WTC11 (cell line): ENCODE measurements around the gene PGPEP1. TPM values are rescaled to one million over a fixed set of nuclear protein-coding genes. Genes with fewer than 3 reads are reported as not detected.

Source experiments
- ATAC-seq: fragments of 200-7000 bp; cut with Tn5 transposase; 2 replicates; pipeline ENCODE4 v1.10.0; 2021; ENCODE audit warnings: mild to moderate bottlenecking, moderate library complexity
- CTCF ChIA-PET: fragments of 300-600 bp; sonication (Branson Sonifier 250); formaldehyde crosslinking; loops from one replicate; lab custom pipeline; 2021; ENCODE audit warnings: antibody characterized with exemption; lab: Charles Lee
- POLR2A ChIA-PET: fragments of 350-600 bp; sonication (Branson Sonifier 250); formaldehyde crosslinking; loops from one replicate; lab custom pipeline; 2021; ENCODE audit warnings: antibody characterized with exemption; lab: Charles Lee
- DNase-seq: peaks from one replicate; pipeline ENCODE4 v3.0.0; 2021; ENCODE audit warnings: low spot score
- H3K27ac Mint-ChIP-seq: 2 replicates; pipeline ENCODE4 v1.8.0; 2021; ENCODE audit warnings: mixed read lengths
- H3K27me3 Mint-ChIP-seq: 2 replicates; pipeline ENCODE4 v1.8.0; 2021; ENCODE audit warnings: low read depth, mild to moderate bottlenecking, moderate library complexity, mixed read lengths
- H3K36me3 Mint-ChIP-seq: 2 replicates; pipeline ENCODE4 v1.8.0; 2021; ENCODE audit warnings: mixed read lengths
- H3K4me1 Mint-ChIP-seq: 2 replicates; pipeline ENCODE4 v1.8.0; 2022; ENCODE audit warnings: mixed read lengths
- H3K4me3 Mint-ChIP-seq: 2 replicates; pipeline ENCODE4 v1.8.0; 2021; ENCODE audit warnings: mild to moderate bottlenecking, moderate library complexity, mixed read lengths
- H3K9me3 Mint-ChIP-seq: 2 replicates; pipeline ENCODE4 v1.8.0; 2021; ENCODE audit warnings: mixed read lengths
- ETV6 ChIP-seq: sonication (generic); formaldehyde crosslinking; IDR thresholded peaks from 2 replicates; pipeline ENCODE4 v1.8.1; 2022; ENCODE audit warnings: mild to moderate bottlenecking, missing genetic modification reagents
- FOXK1 ChIP-seq: sonication (generic); formaldehyde crosslinking; IDR thresholded peaks from 2 replicates; pipeline ENCODE4 v1.8.0; 2022; ENCODE audit warnings: mild to moderate bottlenecking, moderate library complexity, missing genetic modification reagents
- KAT7 ChIP-seq: sonication (generic); formaldehyde crosslinking; IDR thresholded peaks from 2 replicates; pipeline ENCODE4 v1.8.1; 2023; ENCODE audit warnings: missing genetic modification reagents, mild to moderate bottlenecking, borderline replicate concordance
- NFE2L1 ChIP-seq: sonication (generic); formaldehyde crosslinking; IDR thresholded peaks from 2 replicates; pipeline ENCODE4 v1.8.1; 2023; ENCODE audit warnings: missing genetic modification reagents
- NR1H2 ChIP-seq: sonication (generic); formaldehyde crosslinking; IDR thresholded peaks from 2 replicates; pipeline ENCODE4 v1.9.0; 2021; ENCODE audit warnings: mild to moderate bottlenecking, moderate library complexity, missing genetic modification reagents
- OVOL2 ChIP-seq: fragments of 250-450 bp; sonication (Bioruptor Pico); IDR thresholded peaks from 2 replicates; pipeline ENCODE4 v1.9.0; 2021; ENCODE audit warnings: mild to moderate bottlenecking, borderline replicate concordance
- SOX15 ChIP-seq: fragments of 250-450 bp; sonication (Bioruptor Pico); IDR thresholded peaks from 2 replicates; pipeline ENCODE4 v1.9.0; 2021; ENCODE audit warnings: mild to moderate bottlenecking
- SP1 ChIP-seq: sonication (generic); formaldehyde crosslinking; conservative IDR thresholded peaks from 2 replicates; pipeline ENCODE4 v1.8.1; 2022; ENCODE audit warnings: missing genetic modification reagents
- TCF7 ChIP-seq: sonication (generic); formaldehyde crosslinking; IDR thresholded peaks from 2 replicates; pipeline ENCODE4 v1.8.0; 2022; ENCODE audit warnings: mild to moderate bottlenecking, low read depth, missing genetic modification reagents, moderate library complexity
- TEAD1 ChIP-seq: sonication (generic); formaldehyde crosslinking; IDR thresholded peaks from 2 replicates; pipeline ENCODE4 v1.8.0; 2022; ENCODE audit warnings: mild to moderate bottlenecking, missing genetic modification reagents
- ZNF121 ChIP-seq: sonication (generic); formaldehyde crosslinking; IDR thresholded peaks from 2 replicates; pipeline ENCODE4 v1.8.0; 2023; ENCODE audit warnings: missing genetic modification reagents
- ZNF317 ChIP-seq: sonication (generic); formaldehyde crosslinking; IDR thresholded peaks from 2 replicates; pipeline ENCODE4 v1.8.1; 2023; ENCODE audit warnings: low read depth, mild to moderate bottlenecking, moderate library complexity, missing genetic modification reagents, borderline replicate concordance
- ZNF423 ChIP-seq: fragments of 250-450 bp; sonication (Bioruptor Pico); IDR thresholded peaks from 2 replicates; pipeline ENCODE4 v2.1.2; 2022; ENCODE audit warnings: mild to moderate bottlenecking, moderate library complexity
- total RNA-seq: library from RNA; stranded (reverse); gene quantifications from 3 replicates; pipeline ENCODE4 v1.2.3, GENCODE V29; 2021
- TF ChIP-seq, protein P1 (sequence below): sonication (generic); formaldehyde crosslinking; IDR thresholded peaks from 2 replicates; pipeline ENCODE4 v1.8.0; 2022; ENCODE audit warnings: mild to moderate bottlenecking, missing genetic modification reagents
- TF ChIP-seq, protein P2 (sequence below): fragments of 250-450 bp; sonication (Bioruptor Pico); IDR thresholded peaks from 2 replicates; pipeline ENCODE4 v2.1.2; 2022; ENCODE audit warnings: mild to moderate bottlenecking, moderate library complexity
- TF ChIP-seq, protein P3 (sequence below): sonication (generic); formaldehyde crosslinking; IDR thresholded peaks from 2 replicates; pipeline ENCODE4 v1.8.0; 2022; ENCODE audit warnings: mild to moderate bottlenecking, missing genetic modification reagents
- TF ChIP-seq, protein P4 (sequence below): sonication (generic); formaldehyde crosslinking; IDR thresholded peaks from 2 replicates; pipeline ENCODE4 v1.8.1; 2023; ENCODE audit warnings: mild to moderate bottlenecking, missing genetic modification reagents
- TF ChIP-seq, protein P5 (sequence below): sonication (generic); formaldehyde crosslinking; IDR thresholded peaks from 2 replicates; pipeline ENCODE4 v1.8.1; 2023; ENCODE audit warnings: mild to moderate bottlenecking, missing genetic modification reagents
- TF ChIP-seq, protein P6 (sequence below): sonication (generic); formaldehyde crosslinking; IDR thresholded peaks from 2 replicates; pipeline ENCODE4 v1.8.1; 2022; ENCODE audit warnings: low read depth, missing genetic modification reagents, borderline replicate concordance
- TF ChIP-seq, protein P7 (sequence below): sonication (generic); formaldehyde crosslinking; IDR thresholded peaks from 2 replicates; pipeline ENCODE4 v1.8.1; 2023; ENCODE audit warnings: mild to moderate bottlenecking, missing genetic modification reagents, moderate library complexity
- TF ChIP-seq, protein P8 (sequence below): sonication (generic); formaldehyde crosslinking; IDR thresholded peaks from 2 replicates; pipeline ENCODE4 v1.8.0; 2022; ENCODE audit warnings: missing genetic modification reagents
- TF ChIP-seq, protein P9 (sequence below): sonication (generic); formaldehyde crosslinking; conservative IDR thresholded peaks from 2 replicates; pipeline ENCODE4 v1.8.1; 2022; ENCODE audit warnings: mild to moderate bottlenecking, missing genetic modification reagents

Gene PGPEP1
- total RNA-seq, 1 experiment from 2014 or later = 68.1 TPM

DNA sequence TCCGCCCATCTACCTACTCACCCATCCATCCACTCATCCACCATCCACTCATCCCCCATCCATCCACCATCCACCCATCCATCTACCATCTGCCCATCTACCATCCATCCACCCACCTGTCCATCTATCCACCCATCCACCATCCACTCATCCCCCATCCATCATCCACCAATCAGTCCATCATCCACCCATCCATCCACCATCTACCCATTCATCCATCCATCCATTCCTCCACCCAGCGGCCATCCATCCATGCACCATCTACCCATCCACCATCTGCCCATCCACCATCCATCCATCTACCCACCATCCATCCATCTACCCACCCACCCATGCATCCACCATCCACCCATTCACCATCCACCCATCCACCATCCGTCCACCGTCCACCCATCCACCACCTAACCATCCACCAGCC lies 45.4 kb upstream of the PGPEP1 start (continued):
- TF ChIP-seq, protein P1, sequence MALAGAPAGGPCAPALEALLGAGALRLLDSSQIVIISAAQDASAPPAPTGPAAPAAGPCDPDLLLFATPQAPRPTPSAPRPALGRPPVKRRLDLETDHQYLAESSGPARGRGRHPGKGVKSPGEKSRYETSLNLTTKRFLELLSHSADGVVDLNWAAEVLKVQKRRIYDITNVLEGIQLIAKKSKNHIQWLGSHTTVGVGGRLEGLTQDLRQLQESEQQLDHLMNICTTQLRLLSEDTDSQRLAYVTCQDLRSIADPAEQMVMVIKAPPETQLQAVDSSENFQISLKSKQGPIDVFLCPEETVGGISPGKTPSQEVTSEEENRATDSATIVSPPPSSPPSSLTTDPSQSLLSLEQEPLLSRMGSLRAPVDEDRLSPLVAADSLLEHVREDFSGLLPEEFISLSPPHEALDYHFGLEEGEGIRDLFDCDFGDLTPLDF (CRISPR knock-in tag) = no peak
- no peak for TF ChIP-seq TCF7
- no peak for TF ChIP-seq SP1 (CRISPR knock-in tag)
- TF ChIP-seq FOXK1 (CRISPR knock-in tag) = no peak

DNA sequence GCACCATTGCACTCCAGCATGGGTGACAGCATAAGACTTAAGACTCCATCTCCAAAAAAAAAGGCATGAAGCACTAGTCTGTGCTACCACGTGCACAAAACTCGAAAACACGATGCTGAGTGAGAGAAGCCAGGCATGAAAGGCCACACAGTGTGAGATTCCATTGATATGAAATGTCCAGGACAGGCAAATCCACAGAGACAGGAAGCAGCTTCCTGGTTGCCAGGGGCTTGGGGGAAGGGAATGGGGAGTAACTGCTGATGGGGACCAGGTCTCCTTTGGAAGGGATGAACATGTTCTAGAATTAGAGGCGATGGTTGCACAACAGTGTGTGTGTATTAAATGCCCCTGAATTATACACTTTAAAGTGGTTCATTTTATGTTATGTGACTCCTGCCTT lies 43.1 kb upstream of the PGPEP1 start:
- DNase-seq = no peak
- Mint-ChIP-seq H3K27me3 (no peaks in the 10 kb centered on the region; the same call in 1 of the 2 replicates), H3K27ac (peak overlapping the region; percentile 64; the same call in 1 of the 2 replicates), H3K36me3 (no peaks in the 10 kb centered on the region), H3K4me1 (peaks cover 21% of the 10 kb centered on the region), H3K9me3 (no peaks in the 10 kb centered on the region), H3K4me3 (no peak overlapping the region)
- ATAC-seq = no peak
- ChIA-PET CTCF (interaction anchor here (0.8 to 2.2 kb wide), 6 partner anchors 17 to 113 kb away, joined by 3 to 13 read pairs (median 4); no protein-coding TSS in a partner anchor), POLR2A (no interaction called here)
- no peak for TF ChIP-seq ZNF121 (CRISPR knock-in tag)
- TF ChIP-seq, protein P2, sequence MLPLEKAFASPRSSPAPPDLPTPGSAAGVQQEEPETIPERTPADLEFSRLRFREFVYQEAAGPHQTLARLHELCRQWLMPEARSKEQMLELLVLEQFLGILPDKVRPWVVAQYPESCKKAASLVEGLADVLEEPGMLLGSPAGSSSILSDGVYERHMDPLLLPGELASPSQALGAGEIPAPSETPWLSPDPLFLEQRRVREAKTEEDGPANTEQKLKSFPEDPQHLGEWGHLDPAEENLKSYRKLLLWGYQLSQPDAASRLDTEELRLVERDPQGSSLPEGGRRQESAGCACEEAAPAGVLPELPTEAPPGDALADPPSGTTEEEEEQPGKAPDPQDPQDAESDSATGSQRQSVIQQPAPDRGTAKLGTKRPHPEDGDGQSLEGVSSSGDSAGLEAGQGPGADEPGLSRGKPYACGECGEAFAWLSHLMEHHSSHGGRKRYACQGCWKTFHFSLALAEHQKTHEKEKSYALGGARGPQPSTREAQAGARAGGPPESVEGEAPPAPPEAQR (CRISPR knock-in tag) = no peak
- no peak for TF ChIP-seq ZNF317 (CRISPR knock-in tag)
- TF ChIP-seq, protein P3, sequence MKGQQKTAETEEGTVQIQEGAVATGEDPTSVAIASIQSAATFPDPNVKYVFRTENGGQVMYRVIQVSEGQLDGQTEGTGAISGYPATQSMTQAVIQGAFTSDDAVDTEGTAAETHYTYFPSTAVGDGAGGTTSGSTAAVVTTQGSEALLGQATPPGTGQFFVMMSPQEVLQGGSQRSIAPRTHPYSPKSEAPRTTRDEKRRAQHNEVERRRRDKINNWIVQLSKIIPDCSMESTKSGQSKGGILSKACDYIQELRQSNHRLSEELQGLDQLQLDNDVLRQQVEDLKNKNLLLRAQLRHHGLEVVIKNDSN (CRISPR knock-in tag) = no peak
- TF ChIP-seq, protein P4, sequence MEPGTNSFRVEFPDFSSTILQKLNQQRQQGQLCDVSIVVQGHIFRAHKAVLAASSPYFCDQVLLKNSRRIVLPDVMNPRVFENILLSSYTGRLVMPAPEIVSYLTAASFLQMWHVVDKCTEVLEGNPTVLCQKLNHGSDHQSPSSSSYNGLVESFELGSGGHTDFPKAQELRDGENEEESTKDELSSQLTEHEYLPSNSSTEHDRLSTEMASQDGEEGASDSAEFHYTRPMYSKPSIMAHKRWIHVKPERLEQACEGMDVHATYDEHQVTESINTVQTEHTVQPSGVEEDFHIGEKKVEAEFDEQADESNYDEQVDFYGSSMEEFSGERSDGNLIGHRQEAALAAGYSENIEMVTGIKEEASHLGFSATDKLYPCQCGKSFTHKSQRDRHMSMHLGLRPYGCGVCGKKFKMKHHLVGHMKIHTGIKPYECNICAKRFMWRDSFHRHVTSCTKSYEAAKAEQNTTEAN = no peak
- TF ChIP-seq, protein P5, sequence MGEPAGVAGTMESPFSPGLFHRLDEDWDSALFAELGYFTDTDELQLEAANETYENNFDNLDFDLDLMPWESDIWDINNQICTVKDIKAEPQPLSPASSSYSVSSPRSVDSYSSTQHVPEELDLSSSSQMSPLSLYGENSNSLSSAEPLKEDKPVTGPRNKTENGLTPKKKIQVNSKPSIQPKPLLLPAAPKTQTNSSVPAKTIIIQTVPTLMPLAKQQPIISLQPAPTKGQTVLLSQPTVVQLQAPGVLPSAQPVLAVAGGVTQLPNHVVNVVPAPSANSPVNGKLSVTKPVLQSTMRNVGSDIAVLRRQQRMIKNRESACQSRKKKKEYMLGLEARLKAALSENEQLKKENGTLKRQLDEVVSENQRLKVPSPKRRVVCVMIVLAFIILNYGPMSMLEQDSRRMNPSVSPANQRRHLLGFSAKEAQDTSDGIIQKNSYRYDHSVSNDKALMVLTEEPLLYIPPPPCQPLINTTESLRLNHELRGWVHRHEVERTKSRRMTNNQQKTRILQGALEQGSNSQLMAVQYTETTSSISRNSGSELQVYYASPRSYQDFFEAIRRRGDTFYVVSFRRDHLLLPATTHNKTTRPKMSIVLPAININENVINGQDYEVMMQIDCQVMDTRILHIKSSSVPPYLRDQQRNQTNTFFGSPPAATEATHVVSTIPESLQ (CRISPR knock-in tag) = no peak
- TF ChIP-seq, protein P6, sequence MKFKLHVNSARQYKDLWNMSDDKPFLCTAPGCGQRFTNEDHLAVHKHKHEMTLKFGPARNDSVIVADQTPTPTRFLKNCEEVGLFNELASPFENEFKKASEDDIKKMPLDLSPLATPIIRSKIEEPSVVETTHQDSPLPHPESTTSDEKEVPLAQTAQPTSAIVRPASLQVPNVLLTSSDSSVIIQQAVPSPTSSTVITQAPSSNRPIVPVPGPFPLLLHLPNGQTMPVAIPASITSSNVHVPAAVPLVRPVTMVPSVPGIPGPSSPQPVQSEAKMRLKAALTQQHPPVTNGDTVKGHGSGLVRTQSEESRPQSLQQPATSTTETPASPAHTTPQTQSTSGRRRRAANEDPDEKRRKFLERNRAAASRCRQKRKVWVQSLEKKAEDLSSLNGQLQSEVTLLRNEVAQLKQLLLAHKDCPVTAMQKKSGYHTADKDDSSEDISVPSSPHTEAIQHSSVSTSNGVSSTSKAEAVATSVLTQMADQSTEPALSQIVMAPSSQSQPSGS (CRISPR knock-in tag) = no peak
- no peak for TF ChIP-seq ETV6 (CRISPR knock-in tag)
- TF ChIP-seq NR1H2 (CRISPR knock-in tag) = no peak
- TF ChIP-seq, protein P7, sequence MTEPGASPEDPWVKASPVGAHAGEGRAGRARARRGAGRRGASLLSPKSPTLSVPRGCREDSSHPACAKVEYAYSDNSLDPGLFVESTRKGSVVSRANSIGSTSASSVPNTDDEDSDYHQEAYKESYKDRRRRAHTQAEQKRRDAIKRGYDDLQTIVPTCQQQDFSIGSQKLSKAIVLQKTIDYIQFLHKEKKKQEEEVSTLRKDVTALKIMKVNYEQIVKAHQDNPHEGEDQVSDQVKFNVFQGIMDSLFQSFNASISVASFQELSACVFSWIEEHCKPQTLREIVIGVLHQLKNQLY (CRISPR knock-in tag) = no peak
- no peak for TF ChIP-seq KAT7 (CRISPR knock-in tag)
- TF ChIP-seq SOX15 (CRISPR knock-in tag) = no peak
- TF ChIP-seq, protein P8, sequence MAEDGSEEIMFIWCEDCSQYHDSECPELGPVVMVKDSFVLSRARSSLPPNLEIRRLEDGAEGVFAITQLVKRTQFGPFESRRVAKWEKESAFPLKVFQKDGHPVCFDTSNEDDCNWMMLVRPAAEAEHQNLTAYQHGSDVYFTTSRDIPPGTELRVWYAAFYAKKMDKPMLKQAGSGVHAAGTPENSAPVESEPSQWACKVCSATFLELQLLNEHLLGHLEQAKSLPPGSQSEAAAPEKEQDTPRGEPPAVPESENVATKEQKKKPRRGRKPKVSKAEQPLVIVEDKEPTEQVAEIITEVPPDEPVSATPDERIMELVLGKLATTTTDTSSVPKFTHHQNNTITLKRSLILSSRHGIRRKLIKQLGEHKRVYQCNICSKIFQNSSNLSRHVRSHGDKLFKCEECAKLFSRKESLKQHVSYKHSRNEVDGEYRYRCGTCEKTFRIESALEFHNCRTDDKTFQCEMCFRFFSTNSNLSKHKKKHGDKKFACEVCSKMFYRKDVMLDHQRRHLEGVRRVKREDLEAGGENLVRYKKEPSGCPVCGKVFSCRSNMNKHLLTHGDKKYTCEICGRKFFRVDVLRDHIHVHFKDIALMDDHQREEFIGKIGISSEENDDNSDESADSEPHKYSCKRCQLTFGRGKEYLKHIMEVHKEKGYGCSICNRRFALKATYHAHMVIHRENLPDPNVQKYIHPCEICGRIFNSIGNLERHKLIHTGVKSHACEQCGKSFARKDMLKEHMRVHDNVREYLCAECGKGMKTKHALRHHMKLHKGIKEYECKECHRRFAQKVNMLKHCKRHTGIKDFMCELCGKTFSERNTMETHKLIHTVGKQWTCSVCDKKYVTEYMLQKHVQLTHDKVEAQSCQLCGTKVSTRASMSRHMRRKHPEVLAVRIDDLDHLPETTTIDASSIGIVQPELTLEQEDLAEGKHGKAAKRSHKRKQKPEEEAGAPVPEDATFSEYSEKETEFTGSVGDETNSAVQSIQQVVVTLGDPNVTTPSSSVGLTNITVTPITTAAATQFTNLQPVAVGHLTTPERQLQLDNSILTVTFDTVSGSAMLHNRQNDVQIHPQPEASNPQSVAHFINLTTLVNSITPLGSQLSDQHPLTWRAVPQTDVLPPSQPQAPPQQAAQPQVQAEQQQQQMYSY (CRISPR knock-in tag) = no peak
- TF ChIP-seq NFE2L1 (CRISPR knock-in tag) = no peak
- TF ChIP-seq, protein P9, sequence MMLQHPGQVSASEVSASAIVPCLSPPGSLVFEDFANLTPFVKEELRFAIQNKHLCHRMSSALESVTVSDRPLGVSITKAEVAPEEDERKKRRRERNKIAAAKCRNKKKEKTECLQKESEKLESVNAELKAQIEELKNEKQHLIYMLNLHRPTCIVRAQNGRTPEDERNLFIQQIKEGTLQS (CRISPR knock-in tag) = no peak
- TF ChIP-seq ZNF423 (CRISPR knock-in tag) = no peak
- TF ChIP-seq TEAD1 (CRISPR knock-in tag) = no peak
- no peak for TF ChIP-seq FOXK1 (CRISPR knock-in tag)
- no peak for TF ChIP-seq OVOL2 (CRISPR knock-in tag)
- TF ChIP-seq, all 79 proteins: peak for 0
